HS-27A (cell line): Measurements from ENCODE around the gene R3HDM4.
A peak's percentile ranks its signal among the peaks of the same experiment; 100 is the strongest.

Experiments used
- DNase-seq: peaks from one replicate; pipeline ENCODE4 v3.0.0-alpha.2; 2012; ENCODE audit warnings: low read depth, missing footprints

R3HDM4 gene

DNA sequence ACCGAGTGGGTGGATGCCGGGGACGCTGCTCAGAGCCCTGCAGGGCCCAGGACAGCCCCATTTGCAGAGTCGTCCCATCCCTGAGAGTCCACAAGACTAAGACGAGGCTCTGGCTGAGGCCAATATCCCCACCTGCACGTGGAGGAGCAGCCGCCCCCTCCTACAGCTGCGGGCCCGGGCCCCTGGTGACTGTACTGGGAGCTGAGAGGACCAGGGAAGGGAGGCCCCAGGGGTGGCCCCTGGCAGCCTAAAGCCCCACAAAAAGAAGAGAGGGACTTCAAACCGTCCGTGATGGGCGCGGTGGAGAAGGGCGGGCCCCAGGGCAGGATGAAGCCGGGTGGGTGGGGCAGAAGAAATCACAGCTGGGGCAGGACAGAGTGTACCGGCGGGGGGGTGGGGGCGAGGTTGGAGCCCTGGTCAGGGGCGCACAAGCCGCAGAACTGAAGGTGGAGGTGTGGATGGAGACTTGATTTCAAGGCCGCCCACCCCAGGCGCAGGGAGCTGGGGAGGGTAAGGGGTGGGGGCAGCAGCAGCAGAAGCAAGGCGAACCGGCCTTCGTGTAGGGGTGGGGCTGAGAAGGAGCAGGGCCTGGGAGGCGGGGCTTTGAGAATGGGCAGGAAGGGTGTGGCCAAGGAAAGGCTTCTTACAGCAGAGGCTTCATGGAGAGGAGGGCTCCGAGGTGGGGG, 40.6 kb downstream of the R3HDM4 start:
- DNase-seq = no peak

DNA sequence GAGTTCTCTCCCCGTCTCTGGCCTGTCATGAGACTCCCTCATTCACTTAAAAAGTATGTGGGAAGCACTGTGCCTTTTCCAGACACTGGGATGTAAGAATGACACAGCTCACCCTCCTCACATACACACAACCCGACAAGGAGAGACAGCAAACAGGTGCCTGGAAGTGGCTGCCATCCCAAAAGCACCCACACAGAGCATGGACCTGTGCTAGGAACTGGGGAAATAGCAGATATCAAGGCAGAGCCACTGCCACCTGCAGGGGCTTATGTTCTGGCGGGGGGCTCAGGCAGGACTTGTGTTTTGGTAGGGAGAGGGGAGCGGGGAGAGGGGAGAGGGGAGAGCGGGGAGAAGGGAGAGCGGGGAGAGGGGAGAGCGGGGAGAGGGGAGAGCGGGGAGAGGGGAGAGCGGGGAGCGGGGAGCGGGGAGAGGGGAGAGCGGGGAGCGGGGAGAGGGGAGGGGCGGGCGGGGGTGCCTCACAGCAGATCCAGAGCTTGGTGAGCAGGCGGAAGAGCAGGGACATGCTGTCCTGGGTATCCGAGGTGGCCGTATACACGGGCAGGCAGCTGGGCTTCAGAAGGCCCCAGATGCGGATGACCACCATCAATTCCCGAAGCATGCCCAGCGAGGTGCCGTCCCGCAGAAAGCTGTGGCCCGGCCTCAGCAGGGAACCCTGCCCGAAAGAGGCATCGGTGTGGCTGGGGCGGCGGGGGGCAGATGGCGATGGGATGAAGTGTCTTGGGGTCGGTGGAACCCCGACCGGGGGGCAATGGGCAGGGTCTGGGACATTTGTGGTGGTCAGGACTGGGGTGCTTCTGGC, 41.4 kb downstream of the R3HDM4 start:
- DNase-seq = no peak

DNA sequence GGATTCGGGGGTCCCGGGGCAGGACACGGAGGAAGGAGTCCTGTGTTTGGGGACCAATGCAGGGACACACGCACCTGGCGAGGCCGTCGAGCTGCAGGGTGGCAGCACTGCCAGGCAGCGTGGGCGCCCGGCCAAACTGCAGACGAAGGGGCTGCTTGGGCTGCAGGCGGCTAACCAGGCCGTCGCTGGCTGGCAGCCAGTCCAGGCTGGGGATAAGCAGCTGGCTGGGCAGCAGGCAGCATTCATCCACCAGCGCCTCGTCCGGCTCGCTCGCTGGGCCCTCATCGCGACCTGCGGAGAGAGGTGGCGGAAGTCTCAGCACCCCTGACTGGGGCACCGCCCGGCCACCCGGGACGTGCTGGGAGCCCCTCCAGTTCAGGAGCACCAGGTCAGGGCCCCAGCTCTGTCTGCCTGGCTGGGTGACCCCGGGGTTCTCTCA, 42.0 kb downstream of the R3HDM4 start:
- no peak for DNase-seq

DNA sequence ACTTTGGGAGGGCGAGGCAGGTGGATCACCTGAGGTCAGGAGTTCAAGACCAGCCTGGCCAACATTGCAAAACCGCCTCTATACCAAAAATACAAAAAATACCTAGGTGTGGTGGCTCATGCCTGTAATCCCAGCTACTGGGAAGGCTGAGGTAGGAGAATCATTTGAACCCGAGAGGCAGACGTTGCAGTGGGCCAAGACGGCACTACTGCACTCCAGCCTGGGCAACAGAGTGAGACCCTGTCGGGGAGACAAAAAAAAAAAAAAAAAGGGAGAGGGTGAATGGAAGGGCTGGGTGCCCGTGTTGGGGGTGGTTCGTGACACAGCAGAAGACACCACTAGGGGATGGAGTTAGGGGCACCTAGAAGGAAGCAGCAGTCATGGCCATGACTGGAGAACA, 42.7 kb downstream of the R3HDM4 start:
- no peak for DNase-seq

DNA sequence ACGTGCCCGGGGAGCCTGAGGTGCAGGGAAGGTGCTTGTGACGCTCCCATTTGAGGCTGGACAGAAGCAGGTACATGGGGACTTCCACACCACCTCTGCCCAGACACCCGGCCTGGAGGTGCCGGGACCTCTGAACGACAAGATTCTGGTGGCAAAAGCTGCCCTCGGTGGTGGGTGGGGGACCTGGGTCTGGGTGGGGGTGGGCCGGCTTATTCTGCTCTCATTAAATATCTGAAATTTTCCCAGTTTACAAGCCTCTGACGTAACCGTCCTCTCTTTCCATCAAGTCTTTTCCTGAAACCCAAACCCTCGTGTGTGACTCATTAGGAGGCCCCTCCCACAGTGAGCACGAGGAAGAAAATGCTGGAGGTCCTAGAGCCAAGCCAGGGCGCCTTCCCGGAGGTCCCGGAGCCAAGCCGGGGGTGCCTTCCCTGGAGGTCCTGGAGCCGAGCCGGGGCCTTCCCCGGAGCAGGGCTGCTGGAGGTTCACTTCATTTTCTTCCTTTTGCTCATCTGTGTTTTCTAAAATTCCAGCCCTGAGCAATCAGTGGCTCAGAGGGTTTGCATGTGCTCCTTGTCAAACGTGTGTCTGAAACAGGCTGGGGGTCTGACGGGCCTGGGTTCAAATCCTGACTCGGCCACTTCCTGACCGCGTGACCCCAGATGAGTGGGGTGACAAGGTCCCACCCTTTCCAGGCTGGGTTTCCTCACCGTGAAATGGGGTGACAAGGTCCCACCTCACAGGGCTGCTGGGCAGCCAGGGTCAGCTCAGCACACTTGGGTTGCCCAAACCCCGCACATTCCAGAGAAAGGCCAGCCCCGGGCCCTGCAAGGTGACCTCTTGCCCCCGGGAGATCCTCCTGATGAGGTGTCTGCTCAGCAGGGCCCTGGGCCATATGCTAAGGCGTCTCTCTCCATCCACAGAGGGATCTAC, 43.5 kb downstream of the R3HDM4 start:
- peak; percentile 58 for DNase-seq

DNA sequence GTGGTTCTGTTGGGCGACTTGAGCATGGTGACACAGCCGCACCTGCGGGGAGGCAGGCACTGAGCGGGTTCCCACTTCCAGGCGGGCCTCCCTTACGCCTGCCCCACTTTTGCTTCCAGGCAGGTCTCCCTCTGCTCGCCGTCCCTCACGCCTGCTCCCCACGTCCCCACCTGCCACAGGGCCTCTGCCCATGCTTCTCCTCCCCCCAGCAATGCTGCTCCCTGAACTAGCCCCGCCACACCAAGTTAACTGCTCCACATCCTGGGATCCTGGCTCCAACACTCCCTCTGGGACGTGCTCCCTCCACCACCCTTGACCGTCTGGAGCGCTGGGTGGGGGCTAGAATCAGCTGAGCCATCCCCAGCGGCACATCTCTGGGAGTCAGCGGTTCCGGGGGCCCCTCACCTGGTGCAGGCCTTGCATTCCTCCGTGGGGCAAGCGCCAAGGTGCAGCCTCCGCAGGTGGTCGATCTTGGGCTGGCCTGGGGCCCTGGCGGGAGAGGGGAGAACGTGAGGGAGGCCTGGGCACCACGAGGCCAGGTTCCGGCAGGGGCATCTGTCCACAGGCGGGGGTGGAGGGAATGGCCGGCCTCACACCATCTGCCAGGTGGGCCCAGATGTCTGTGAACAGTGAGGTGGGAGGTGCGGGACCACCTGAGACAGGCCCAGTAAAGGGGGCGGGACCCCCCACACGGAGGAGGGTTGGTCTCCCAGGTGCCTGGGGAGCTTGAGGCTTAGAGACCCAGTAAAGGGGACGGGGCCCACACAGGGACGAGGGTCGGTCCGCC, 44.4 kb downstream of the R3HDM4 start:
- DNase-seq = no peak

DNA sequence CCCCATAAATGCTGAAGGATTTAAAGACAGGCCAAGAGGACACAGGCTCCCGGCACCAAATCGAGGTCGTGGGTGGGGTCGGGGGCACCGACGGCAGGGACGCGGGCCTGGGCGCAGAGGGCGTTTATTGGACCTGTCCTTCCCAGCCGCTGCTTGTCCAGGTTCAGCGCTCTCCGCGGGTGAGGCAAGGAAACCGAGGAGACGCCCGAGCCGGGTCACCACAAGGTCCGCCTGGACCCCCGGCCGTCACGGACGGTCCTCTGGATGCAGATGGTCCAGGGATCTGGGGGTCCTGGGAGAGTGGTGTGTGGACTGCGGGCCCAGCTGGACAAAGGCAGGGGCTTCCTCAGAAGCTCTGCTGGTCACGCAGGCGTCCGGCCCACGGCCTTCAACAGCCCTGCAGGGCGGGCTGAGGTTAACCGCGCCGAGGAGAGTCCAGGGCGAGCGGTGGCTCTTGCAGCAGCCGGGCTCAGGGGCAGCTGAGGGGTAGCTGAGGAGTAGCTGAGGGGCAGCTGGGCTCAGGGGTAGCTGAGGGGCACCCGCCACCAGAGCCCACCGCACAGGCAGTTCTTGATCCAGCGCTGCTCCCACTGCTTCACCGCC, 45.1 kb downstream of the R3HDM4 start:
- no peak for DNase-seq

DNA sequence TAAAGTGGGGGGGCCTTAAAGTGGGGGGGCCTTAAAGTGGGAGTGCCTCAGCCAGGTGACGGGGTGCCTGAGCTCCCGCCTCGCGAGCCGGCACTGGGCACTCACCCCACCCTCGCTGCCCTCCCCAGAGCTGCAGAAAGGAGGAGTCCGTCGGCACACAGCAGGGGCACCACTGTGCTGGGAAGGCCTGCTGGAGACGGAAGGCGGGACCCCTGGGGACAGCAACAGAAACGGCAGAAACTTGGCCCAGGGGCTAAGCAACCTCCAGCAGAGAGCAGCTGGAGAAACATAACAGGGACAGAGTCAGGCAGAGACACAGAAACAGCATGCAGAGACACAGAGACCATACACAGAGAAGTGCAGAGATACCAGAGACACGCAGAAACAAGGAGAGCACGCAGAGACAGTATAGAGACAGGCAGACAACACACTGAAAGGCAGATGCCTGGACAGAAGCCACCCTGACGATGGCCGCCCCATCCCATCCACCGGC, 45.7 kb downstream of the R3HDM4 start:
- no peak for DNase-seq

DNA sequence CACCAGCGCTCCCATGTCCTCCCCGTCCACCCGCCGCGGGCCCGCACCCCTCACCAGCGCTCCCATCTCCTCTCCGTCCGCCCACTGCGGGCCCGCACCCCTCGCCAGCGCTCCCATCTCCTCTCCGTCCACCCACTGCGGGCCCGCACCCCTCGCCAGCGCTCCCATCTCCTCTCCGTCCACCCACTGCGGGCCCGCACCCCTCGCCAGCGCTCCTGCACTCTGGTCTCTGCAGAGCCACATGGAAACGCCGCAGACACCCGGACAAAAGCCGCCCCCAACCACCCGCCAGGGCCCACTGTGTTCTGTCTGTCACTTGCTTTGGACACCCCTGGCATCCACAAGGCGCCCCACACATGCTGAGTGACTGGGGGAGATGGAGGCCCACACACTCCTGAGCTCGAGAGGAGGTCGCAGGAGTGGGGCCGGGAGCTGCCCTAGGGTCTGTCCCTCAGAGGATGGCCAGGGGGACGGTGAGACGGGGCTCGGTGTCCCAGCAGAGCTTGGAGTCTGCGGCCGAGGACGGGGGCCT, 46.2 kb downstream of the R3HDM4 start:
- DNase-seq = no peak

DNA sequence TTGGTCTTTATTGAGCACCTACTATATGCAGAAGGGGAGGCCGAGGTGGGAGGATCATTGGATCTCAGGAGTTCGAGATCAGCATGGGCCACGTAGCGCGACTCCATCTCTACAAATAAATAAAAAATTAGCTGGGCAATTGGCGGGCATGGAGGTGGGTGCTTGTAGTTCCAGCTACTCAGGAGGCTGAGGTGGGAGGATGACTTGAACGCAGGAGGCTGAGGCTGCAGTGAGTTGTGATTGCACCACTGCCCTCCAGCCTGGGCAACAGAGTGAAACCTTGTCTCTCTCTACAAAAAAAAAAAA, 49.8 kb downstream of the R3HDM4 start:
- DNase-seq = no peak

DNA sequence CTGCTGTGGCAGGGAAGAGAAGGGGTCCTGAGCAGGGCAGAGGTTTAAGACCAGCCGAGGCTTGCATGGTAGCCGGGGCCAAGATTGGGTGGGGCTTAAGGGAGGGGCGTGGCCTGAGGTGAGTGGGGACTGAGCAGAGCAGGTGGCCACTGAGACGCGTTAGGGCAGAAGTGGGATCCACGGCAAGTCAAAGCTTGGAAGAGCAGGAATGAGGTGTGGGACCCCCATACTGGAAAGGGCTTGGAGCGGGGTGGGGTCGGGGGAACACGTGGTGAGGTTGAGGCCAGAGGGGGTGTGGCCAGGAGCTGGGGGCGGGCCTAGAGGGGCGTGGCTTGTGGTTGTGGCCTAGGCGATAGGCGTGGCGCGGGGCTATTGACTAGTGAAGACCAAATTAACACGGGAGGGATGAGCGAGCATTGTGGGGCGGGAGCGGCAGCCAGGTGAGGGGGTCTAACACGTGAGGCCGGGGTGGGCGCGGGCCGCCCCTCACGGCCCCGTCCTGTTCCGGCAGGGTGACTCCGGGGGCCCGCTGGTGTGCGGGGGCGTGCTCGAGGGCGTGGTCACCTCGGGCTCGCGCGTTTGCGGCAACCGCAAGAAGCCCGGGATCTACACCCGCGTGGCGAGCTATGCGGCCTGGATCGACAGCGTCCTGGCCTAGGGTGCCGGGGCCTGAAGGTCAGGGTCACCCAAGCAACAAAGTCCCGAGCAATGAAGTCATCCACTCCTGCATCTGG, 50.3 kb downstream of the R3HDM4 start:
- DNase-seq = no peak

DNA sequence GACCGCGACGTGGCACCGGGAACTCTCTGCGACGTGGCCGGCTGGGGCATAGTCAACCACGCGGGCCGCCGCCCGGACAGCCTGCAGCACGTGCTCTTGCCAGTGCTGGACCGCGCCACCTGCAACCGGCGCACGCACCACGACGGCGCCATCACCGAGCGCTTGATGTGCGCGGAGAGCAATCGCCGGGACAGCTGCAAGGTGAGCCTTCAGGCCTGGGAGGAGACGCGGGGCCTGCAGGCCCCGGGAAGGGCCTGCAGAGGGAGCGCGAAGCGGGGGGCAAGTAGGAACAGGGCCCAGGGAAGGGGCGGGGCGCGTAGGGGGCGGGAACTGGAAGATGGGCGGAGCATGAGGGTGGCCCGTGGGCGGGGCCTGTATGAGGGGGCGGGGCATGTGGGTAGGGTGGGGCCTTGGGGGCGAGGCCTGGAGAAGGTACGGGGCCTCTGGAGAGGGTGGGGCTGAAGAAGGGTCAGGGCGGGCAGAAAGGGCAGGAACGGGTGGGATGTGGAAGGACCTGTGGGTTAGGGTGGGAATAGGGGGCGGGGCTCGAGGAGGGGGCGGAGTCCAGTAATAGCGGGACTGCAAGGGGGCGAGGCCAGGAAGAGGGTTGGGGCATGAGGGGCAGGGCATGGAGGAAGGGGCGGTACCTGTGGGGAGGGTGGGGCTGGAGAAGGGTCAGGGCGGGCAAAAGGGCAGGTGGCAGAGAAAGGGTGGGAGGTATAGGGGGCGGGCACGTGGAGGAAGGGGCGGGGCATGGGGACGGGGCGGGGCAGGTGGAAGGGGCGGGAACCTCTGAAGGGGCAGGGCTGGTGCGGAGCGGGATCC, 51.1 kb downstream of the R3HDM4 start:
- DNase-seq = no peak

DNA sequence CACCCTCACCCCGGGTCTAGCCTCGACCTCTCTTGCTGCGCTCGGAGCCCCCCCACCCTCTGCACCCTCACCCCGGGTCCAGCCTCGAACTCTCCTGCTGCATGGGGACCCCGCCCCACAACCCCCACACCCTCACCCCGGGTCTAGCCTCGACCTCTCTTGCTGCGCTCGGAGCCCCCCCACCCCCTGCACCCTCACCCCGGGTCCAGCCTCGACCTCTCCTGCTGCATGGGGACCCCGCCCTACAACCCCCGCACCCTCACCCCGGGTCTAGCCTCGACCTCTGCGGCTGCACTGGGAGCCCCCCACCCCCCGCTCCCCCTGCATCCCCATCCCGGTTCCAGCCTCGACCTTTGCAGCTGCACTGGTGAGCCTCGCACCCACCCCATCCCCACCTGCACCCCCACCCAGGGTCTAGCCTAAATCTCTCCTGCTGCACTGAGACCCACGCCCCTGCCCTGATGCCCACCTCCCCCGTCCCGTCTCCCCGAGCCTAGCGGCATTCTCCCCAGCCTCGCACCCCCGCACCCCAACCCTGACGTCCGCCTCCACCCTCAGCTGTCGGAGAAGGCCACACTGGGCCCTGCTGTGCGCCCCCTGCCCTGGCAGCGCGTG, 51.8 kb downstream of the R3HDM4 start:
- DNase-seq = no peak

DNA sequence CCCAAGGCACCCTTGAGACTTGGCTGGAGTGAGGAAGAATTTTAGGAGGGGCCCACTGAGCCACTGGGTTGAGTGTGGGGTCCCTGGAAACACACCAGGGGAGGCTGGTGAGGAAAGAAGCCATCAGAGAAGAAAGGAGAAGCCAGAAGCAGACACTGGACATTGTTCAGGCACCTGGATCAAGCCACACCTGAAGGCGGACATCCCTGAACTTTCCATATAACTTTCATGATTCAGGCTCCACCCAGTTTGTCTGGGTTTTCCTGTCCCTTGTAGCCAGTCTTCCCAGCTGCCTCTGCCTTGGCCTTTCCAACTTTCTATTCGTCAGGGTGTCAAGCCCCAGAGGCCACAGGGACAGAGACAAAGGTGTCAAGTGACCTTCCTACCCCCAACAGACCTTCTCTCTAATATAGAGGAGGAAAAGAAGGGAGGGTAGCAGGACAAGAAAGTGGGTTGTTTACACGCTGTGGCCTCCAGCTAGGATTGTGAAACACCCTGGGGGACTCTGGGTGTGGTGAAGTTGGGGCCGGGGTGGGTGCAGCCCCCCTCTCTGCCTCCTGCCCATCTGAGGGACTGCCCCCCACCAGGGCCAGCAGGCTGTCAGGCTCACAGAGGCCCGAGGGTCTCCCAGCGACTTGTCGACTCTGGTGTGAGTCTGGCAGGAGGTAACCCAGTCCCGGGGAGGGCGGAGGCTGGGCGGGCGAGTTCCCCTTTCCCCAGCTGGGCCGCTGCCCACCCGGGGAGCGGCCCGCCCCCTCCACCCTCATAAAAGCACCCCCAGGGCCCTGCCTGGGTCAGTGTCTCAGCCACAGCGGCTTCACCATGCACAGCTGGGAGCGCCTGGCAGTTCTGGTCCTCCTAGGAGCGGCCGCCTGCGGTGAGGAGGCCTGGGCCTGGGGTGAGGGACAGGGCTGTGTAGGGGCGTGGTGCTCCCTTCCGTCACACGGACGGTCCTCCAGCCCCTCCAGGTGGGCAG, 53.9 kb downstream of the R3HDM4 start, which contains the start of gene CFD:
Gene CFD, plus strand, starts transcription at position 797 of the 976 bp plus-strand sequence. Its CDS starts 26 bp downstream, at position 823.
- DNase-seq = no peak

DNA sequence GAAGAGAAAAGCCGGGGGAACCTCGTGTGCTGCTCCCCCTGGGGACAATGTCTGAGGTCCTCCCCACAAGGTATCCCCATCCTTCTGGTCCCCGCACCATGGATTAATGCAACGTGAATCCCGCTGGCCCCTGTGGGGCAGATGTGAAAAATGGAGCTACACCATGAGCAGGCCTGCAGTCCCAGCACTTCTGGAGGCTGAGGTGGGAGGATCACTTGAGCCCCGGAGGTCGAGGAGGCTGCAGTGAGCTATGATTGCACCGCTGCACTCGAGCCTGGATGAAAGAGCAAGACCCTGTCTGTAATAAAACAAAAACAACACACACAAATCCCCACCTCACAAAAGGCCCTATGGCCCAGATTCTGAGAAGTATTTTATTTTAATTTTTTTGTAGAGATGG, 54.7 kb downstream of the R3HDM4 start:
- DNase-seq = no peak

DNA sequence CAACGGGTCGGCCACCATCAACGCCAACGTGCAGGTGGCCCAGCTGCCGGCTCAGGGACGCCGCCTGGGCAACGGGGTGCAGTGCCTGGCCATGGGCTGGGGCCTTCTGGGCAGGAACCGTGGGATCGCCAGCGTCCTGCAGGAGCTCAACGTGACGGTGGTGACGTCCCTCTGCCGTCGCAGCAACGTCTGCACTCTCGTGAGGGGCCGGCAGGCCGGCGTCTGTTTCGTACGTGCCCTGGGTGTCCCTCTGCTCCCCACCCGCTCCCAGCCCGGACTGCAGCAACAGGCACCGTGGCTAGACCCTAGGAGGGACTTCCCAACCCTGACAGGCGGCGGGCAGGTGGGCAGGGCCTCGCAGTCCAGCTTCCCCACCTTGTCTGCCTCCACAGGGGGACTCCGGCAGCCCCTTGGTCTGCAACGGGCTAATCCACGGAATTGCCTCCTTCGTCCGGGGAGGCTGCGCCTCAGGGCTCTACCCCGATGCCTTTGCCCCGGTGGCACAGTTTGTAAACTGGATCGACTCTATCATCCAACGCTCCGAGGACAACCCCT, 57.4 kb downstream of the R3HDM4 start:
- no peak for DNase-seq

DNA sequence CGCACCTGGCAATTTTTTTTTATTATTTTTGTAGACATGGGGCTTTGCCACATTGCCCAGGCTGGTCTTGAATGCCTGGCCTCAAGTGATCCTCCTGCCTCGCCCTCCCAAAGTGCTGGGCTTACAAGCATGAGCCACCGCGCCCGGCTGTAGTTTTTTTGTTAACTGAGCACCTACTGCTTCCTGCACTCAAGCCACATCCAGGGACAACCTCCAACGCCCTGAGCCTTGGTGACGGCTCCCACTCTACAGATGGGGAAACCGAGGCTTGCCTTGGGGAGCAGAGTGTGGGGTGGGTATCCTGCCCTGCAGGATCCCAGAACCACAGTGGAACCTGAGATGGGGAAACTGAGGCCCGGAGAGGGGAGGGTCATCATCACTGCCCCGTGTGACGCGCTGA, 57.9 kb downstream of the R3HDM4 start:
- DNase-seq = no peak
